Thoracic aorta (tissue), 2 donors: Measurements from ENCODE around the gene SMPDL3A. TPM values are rescaled to one million over a fixed set of nuclear protein-coding genes. Genes with fewer than 3 reads are reported as not detected.

Source experiments
- ATAC-seq: fragments of 150-250 bp; one replicate; pipeline ENCODE4 v1.8.0; 2017; ENCODE audit warnings: low read depth; ENCODE audit not compliant: insufficient number of reproducible peaks, low FRiP score
- DNase-seq: peaks from one replicate; pipeline ENCODE4 v3.0.0-alpha.2; 2020; ENCODE audit warnings: low spot score
- H3K27ac ChIP-seq, 2 donors: fragments of 200-600 bp; sonication (generic); 1 replicate in 1 of 2; 2 replicates in 1 of 2; pipeline ENCODE4 v1.5.1; 2016; ENCODE audit warnings: mild to moderate bottlenecking in 2 of 2, moderate library complexity in 2 of 2
- H3K27me3 ChIP-seq: fragments of 200-600 bp; sonication (generic); replicated peaks from 2 replicates; pipeline ENCODE4 v1.6.0; 2016; ENCODE audit warnings: mild to moderate bottlenecking; ENCODE audit not compliant: insufficient read depth
- H3K36me3 ChIP-seq: fragments of 200-600 bp; sonication (generic); one replicate; pipeline ENCODE4 v1.5.1; 2016
- H3K4me1 ChIP-seq, 2 donors: fragments of 200-600 bp; sonication (generic); 1 replicate in 1 of 2; 2 replicates in 1 of 2; pipeline versions ENCODE4 v1.5.1 to v1.6.0; 2016; ENCODE audit warnings: low read depth in 2 of 2, mild to moderate bottlenecking in 1 of 2; ENCODE audit not compliant: control insufficient read depth in 1 of 2
- H3K4me3 ChIP-seq: fragments of 200-600 bp; sonication (generic); 2 replicates; pipeline ENCODE4 v1.5.1; 2016; ENCODE audit warnings: mild to moderate bottlenecking
- H3K9me3 ChIP-seq: fragments of 200-600 bp; sonication (generic); 2 replicates; pipeline ENCODE4 v1.5.1; 2016
- CTCF ChIP-seq: fragments of 200-600 bp; sonication (generic); IDR thresholded peaks from one replicate; pipeline ENCODE4 v1.5.1; 2019; ENCODE audit warnings: antibody characterized with exemption
- total RNA-seq, 2 donors: library from RNA; depleted of rRNA; stranded (reverse); fragments of >200 nt; gene quantifications; one replicate each; pipeline versions ENCODE4 v1.1.0 to v1.2.3, GENCODE V29; 2016

SMPDL3A gene
- total RNA-seq, 2 donors from 2014 or later, result 4.2 to 8.0 TPM

GRCh38 chr6:122783401-122783800, 5.7 kb upstream of the SMPDL3A start:
- ATAC-seq (no peak), DNase-seq (no peak)
- no peak overlapping the region for H3K4me3 ChIP-seq
- H3K4me1 ChIP-seq, result peaks cover 0 to 3% of the 10 kb centered on the region in 2 donors
- no peak for TF ChIP-seq CTCF
- H3K27ac ChIP-seq, result no peak overlapping the region
- H3K36me3 ChIP-seq, result no peaks in the 10 kb centered on the region
- no peaks in the 10 kb centered on the region for H3K9me3 ChIP-seq
- no peaks in the 10 kb centered on the region for H3K27me3 ChIP-seq

GRCh38 chr6:122785891-122786290, 3.2 kb upstream of the SMPDL3A start:
- TF ChIP-seq CTCF, result no peak
- DNase-seq (no peak), ATAC-seq (no peak)
- Histone ChIP-seq H3K27ac (no peak overlapping the region), H3K27me3 (no peaks in the 10 kb centered on the region), H3K36me3 (no peaks in the 10 kb centered on the region), H3K4me3 (no peak overlapping the region), H3K9me3 (no peaks in the 10 kb centered on the region), H3K4me1 (peaks cover 0 to 7% of the 10 kb centered on the region in 2 donors)

- H3K4me3 ChIP-seq, result no peak overlapping the region
- no peak overlapping the region for H3K27ac ChIP-seq
- ATAC-seq (no peak), DNase-seq (no peak)
- H3K36me3 ChIP-seq, result no peaks in the 10 kb centered on the region
- no peaks in the 10 kb centered on the region for H3K27me3 ChIP-seq
- no peaks in the 10 kb centered on the region for H3K9me3 ChIP-seq
- peaks cover 0 to 7% of the 10 kb centered on the region in 2 donors for H3K4me1 ChIP-seq
- no peak for TF ChIP-seq CTCF
These were observed 1.3 kb upstream of the SMPDL3A start for GRCh38 chr6:122787721-122788120.

- no peaks in the 10 kb centered on the region for H3K27me3 ChIP-seq
- ATAC-seq (no peak), DNase-seq (no peak)
- no peaks in the 10 kb centered on the region for H3K36me3 ChIP-seq
- no peak for TF ChIP-seq CTCF
- H3K4me3 ChIP-seq, result peak overlapping the region; percentile 92
- H3K27ac ChIP-seq, result no peak overlapping the region
- no peaks in the 10 kb centered on the region for H3K9me3 ChIP-seq
- peaks cover 0 to 7% of the 10 kb centered on the region in 2 donors for H3K4me1 ChIP-seq
These were observed 850 bp upstream of the SMPDL3A start for GRCh38 chr6:122788208-122788607.

GRCh38 chr6:122788663-122789181, 336 bp upstream of the SMPDL3A start:
- no peaks in the 10 kb centered on the region for H3K27me3 ChIP-seq
- peaks cover 0 to 7% of the 10 kb centered on the region in 2 donors for H3K4me1 ChIP-seq
- H3K9me3 ChIP-seq, result no peaks in the 10 kb centered on the region
- H3K4me3 ChIP-seq, result peak overlapping the region; percentile 92
- no peak for TF ChIP-seq CTCF
- ATAC-seq (peak; percentile 48), DNase-seq (no peak)
- H3K27ac ChIP-seq, result peak overlapping the region; percentile 66 to 88
- no peaks in the 10 kb centered on the region for H3K36me3 ChIP-seq
